ENCODE measurements around the gene TMEM266.

TMEM266 gene

DNA sequence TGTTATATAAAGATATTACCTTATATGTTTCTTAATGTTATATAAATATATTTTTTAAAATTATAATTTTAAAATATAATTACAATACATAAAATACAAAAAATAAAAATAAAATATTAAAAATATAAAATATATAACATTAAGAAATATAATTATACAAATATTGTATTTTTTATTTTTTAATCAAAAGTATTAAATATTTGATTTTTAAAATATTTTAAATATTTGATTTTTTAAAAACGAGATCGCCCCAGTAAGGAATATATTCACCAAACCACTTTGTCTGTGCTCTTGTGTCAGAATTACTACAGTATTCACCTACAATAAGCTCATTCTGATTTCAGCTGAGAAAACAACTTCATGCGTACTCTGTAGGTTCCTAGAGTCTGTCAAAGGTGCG, 162.4 kb downstream of the TMEM266 start:
- no peak overlapping the region for H3K4me3 ChIP-seq (replicated peaks in 1 of 2; ENCODE audit: low read depth in 2 of 2, low read length in 2 of 2)
- TF ChIP-seq, protein P1, sequence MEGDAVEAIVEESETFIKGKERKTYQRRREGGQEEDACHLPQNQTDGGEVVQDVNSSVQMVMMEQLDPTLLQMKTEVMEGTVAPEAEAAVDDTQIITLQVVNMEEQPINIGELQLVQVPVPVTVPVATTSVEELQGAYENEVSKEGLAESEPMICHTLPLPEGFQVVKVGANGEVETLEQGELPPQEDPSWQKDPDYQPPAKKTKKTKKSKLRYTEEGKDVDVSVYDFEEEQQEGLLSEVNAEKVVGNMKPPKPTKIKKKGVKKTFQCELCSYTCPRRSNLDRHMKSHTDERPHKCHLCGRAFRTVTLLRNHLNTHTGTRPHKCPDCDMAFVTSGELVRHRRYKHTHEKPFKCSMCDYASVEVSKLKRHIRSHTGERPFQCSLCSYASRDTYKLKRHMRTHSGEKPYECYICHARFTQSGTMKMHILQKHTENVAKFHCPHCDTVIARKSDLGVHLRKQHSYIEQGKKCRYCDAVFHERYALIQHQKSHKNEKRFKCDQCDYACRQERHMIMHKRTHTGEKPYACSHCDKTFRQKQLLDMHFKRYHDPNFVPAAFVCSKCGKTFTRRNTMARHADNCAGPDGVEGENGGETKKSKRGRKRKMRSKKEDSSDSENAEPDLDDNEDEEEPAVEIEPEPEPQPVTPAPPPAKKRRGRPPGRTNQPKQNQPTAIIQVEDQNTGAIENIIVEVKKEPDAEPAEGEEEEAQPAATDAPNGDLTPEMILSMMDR (IDR thresholded peaks at IDR 0.05; ENCODE audit: low read depth, low read length), result no peak
- no peak for DNase-seq (ENCODE audit: low read depth in 2 of 2)

DNA sequence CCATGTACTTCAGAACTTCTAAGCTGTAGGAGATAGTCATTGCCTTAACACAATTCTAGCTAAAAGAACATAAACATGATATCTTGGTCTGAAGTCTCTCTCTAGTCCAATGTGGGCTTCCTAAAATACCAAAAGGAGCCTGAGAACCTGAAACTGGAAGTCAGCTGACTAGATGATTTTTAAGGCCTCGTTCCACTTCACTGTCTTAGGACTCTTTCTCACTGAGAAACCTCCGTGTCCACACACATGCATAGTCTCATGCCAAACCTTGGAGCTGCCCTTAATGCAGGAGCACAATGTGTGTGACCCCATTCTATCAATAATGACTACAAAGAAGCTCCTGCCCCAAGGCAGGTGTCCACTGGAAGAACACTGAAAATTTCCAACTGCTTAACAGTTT, 163.7 kb downstream of the TMEM266 start:
- TF ChIP-seq, protein P1 (IDR thresholded peaks at IDR 0.05; ENCODE audit: low read depth, low read length), result no peak
- DNase-seq (ENCODE audit: low read depth in 2 of 2), result no peak
- no peak overlapping the region for H3K4me3 ChIP-seq (replicated peaks in 1 of 2; ENCODE audit: low read depth in 2 of 2, low read length in 2 of 2)

DNA sequence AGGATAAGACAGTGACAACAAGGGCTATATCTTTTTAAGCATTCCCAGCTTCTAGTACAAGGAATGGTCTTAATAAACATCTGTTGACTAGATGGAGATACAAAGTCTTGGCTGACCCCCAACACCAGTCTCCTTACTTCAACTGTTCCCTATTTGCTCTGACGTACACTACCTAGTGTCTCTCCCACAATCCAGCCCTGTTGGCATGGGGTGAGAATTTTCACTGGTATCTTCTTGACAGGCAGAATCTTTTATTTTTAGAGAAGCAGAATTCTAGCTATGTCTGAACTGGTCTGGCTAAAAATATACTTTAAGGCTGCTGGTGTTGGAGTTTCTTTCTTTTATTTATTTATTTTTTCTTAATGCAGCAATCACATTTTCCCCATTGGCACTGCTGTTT, 169.5 kb downstream of the TMEM266 start:
- H3K4me3 ChIP-seq (replicated peaks in 1 of 2; ENCODE audit: low read depth in 2 of 2, low read length in 2 of 2), result no peak overlapping the region
- TF ChIP-seq, protein P1 (IDR thresholded peaks at IDR 0.05; ENCODE audit: low read depth, low read length), result no peak
- no peak for DNase-seq (ENCODE audit: low read depth in 2 of 2)

DNA sequence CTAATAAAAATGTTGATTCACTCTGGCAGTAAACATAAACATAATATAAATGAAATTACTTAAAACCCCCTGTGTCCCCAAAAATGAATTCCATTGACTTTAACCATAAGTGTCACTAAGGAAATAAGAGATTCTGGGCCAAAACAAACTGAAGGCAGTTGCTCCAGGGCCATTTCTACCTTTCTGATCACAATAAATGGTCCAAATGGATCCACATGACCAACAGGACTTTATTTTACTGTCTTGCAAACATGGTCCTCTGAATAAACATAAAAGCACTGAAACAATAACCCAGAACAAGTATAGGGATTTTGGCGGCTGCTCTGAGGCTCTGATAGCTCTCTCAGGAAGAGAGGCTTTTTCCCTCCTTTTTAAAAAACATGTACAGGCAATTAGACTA, 174.1 kb downstream of the TMEM266 start:
- DNase-seq (ENCODE audit: low read depth in 2 of 2), result no peak
- H3K4me3 ChIP-seq (replicated peaks in 1 of 2; ENCODE audit: low read depth in 2 of 2, low read length in 2 of 2), result no peak overlapping the region
- TF ChIP-seq, protein P1 (IDR thresholded peaks at IDR 0.05; ENCODE audit: low read depth, low read length), result no peak

DNA sequence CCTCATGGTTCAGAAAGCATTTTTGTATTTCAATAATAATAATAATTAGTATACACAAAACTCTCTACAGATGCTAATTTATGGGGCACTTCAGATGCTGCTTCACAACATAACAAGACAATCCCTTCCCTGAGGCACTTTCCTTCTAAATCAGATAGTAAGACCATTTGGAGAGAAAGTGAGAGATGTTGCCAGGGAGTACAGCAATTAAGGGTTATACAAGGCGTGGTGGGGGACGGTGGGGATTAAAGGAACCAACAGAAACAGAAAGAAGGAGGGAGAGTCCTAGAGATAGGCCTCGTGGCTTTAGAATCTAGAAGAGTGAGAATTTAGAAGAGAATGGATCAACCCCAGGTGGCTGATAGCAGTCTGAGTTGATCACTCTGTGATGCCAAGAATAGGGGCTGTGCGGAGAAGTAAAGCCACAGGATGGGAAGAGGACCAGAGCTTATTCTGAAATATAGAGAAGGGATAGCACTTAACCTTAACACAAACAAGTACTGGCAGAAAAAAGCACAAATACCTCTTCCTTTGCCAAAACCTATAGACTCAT, 174.6 kb downstream of the TMEM266 start:
- TF ChIP-seq, protein P1 (IDR thresholded peaks at IDR 0.05; ENCODE audit: low read depth, low read length), result no peak
- no peak for DNase-seq (ENCODE audit: low read depth in 2 of 2)
- no peak overlapping the region for H3K4me3 ChIP-seq (replicated peaks in 1 of 2; ENCODE audit: low read depth in 2 of 2, low read length in 2 of 2)

DNA sequence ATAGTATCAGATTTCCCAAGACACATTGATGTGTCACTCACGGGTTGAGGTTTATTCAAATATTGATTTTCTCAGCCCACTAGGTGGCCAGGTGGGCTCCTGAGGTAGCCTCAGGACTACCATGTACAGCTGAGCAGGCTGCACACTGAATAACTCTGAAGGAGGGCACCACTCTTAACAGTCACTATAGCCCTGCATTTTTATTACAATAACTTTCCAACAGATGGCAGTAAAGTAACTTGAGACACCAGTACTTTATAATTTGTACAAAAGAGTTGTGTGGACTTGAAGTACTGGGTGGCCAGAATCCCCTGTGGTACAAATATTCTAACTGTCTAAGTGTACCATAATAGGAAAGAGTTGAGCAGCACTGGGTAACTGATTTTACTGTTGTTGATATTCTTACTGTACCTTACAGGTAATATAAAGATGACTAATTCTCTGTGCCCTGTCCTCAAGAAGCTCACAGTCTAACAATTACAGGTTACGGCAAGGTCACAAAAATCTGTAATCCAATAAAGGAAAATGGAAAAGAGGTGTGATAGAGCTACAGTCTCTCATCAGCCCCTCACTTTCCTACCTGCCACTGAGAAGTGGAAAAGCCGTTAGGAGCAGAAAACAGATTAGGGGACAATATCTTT, 175.5 kb downstream of the TMEM266 start:
- TF ChIP-seq, protein P1 (IDR thresholded peaks at IDR 0.05; ENCODE audit: low read depth, low read length), result peak; percentile 36
- no peak overlapping the region for H3K4me3 ChIP-seq (replicated peaks in 1 of 2; ENCODE audit: low read depth in 2 of 2, low read length in 2 of 2)
- DNase-seq (ENCODE audit: low read depth in 2 of 2), result peak; percentile 66 to 72

DNA sequence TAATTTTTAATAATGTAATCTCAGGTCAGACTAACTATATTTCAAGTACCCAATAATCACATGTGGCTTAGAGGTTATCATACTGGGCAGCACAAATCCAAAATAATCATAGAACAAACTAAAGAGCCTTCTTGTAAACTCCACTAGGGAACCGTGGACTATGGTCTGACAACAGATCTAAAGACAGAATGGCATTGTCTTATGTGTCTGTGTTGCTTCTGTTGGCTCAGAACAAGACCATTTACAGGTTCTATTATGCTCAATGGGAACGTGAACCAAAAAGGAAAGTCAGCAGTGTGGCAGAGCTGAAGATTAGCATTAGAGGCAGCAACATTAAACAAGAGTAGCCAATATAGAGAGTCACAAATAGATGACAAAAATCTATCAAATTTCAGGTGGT, 176.6 kb downstream of the TMEM266 start:
- DNase-seq (ENCODE audit: low read depth in 2 of 2), result no peak
- TF ChIP-seq, protein P1 (IDR thresholded peaks at IDR 0.05; ENCODE audit: low read depth, low read length), result no peak
- H3K4me3 ChIP-seq (replicated peaks in 1 of 2; ENCODE audit: low read depth in 2 of 2, low read length in 2 of 2), result no peak overlapping the region

Data from cardiac fibroblast (primary cell).